Fibroblast of lung (primary cell): ENCODE measurements around the gene PLN. TPM values are rescaled to one million over a fixed set of nuclear protein-coding genes. Genes with fewer than 3 reads are reported as not detected.

ENCODE experiments used
- DNase-seq, 2 donors: peaks; one replicate each; pipeline versions ENCODE4 v3.0.0 to v3.0.0-alpha.2; 2010; ENCODE audit warnings: low read depth in 2 of 2
- H2AFZ ChIP-seq: 2 replicates; pipeline ENCODE4 v1.5.1; 2012; ENCODE audit warnings: low read length, control low read depth, inconsistent platforms
- H3K27ac ChIP-seq: 2 replicates; pipeline ENCODE4 v1.5.1; 2011; ENCODE audit warnings: low read length, control low read depth; ENCODE audit not compliant: insufficient read depth
- H3K27me3 ChIP-seq: 2 replicates; pipeline ENCODE4 v1.5.1; 2011; ENCODE audit warnings: mild to moderate bottlenecking, low read length; ENCODE audit not compliant: control insufficient read depth, insufficient read depth
- H3K36me3 ChIP-seq: 2 replicates; pipeline ENCODE4 v1.5.1; 2011; ENCODE audit warnings: low read length; ENCODE audit not compliant: control insufficient read depth, insufficient read depth
- H3K4me1 ChIP-seq: 2 replicates; pipeline ENCODE4 v1.5.1; 2011; ENCODE audit warnings: low read length; ENCODE audit not compliant: control insufficient read depth, insufficient read depth; ENCODE audit errors: extremely low read depth
- H3K4me2 ChIP-seq: 2 replicates; pipeline ENCODE4 v1.5.1; 2011; ENCODE audit warnings: low read length, control low read depth; ENCODE audit not compliant: insufficient read depth; ENCODE audit errors: extremely low read depth
- H3K4me3 ChIP-seq, 4 experiments: fragments of 200-600 bp in 1 of 4; sonication (generic) in 1 of 4; replicated peaks in 1 of 4; 2 replicates each; pipeline ENCODE4 v1.5.1; 2011 to 2016; ENCODE audit warnings: low read length in 4 of 4, low read depth in 3 of 4, mild to moderate bottlenecking in 3 of 4, control low read depth in 2 of 4, inconsistent platforms in 1 of 4, mixed read lengths in 1 of 4; ENCODE audit not compliant: insufficient read depth in 1 of 4; ENCODE audit errors: control extremely low read depth in 1 of 4
- H3K79me2 ChIP-seq: 2 replicates; pipeline ENCODE4 v1.5.1; 2012; ENCODE audit warnings: mild to moderate bottlenecking, low read length, inconsistent platforms; ENCODE audit not compliant: control insufficient read depth, insufficient read depth
- H3K9ac ChIP-seq: 2 replicates; pipeline ENCODE4 v1.5.1; 2011; ENCODE audit warnings: mild to moderate bottlenecking, low read length, control low read depth; ENCODE audit not compliant: insufficient read depth
- H3K9me3 ChIP-seq: 2 replicates; pipeline ENCODE4 v1.5.1; 2012; ENCODE audit warnings: low read depth, low read length; ENCODE audit not compliant: control insufficient read depth, insufficient read depth
- H4K20me1 ChIP-seq: 2 replicates; pipeline ENCODE4 v1.5.1; 2011; ENCODE audit warnings: low read length; ENCODE audit not compliant: control insufficient read depth, insufficient read depth; ENCODE audit errors: extremely low read depth
- CTCF ChIP-seq, 2 donors: IDR thresholded peaks in 1 of 2; conservative IDR thresholded peaks in 1 of 2; 1 replicate in 1 of 2; 2 replicates in 1 of 2; pipeline ENCODE4 v1.5.1; 2011 to 2012; ENCODE audit warnings: low read length in 2 of 2, control low read depth in 1 of 2, inconsistent platforms in 1 of 2, low read depth in 1 of 2, mild to moderate bottlenecking in 1 of 2
- EZH2 ChIP-seq: IDR thresholded peaks from 2 replicates; pipeline ENCODE4 v1.5.1; 2012; ENCODE audit warnings: low read length, control low read depth, mild to moderate bottlenecking; ENCODE audit errors: missing control alignments
- polyA plus RNA-seq, 2 donors: library from polyadenylated mRNA; depleted of rRNA in 1 of 2; stranded (reverse) in 1 of 2; unstranded in 1 of 2; fragments of >200 nt; gene quantifications; 2 replicates each; pipeline ENCODE4 v1.2.1, GENCODE V29; 2011 to 2012; ENCODE audit warnings: missing spikeins in 1 of 2
- total RNA-seq: library from RNA; depleted of rRNA; stranded (reverse); fragments of >200 nt; gene quantifications from 2 replicates; pipeline ENCODE4 v1.2.1, GENCODE V29; 2014

Gene PLN
- total and polyA plus RNA-seq, 2 donors (not counting 1 experiment from before 2014, with no cell fraction given) = 1.3 to 2.0 TPM

GRCh38 chr6:118501765-118502164 lies 46.3 kb upstream of the PLN start:
- no peak overlapping the region for H3K4me3 ChIP-seq
- DNase-seq = no peak
- no peaks in the 10 kb centered on the region for H3K79me2 ChIP-seq
- no peak overlapping the region for H3K9ac ChIP-seq
- H2AFZ ChIP-seq = no peak overlapping the region
- no peaks in the 10 kb centered on the region for H4K20me1 ChIP-seq
- H3K27me3 ChIP-seq = no peaks in the 10 kb centered on the region
- no peak overlapping the region for H3K4me2 ChIP-seq
- H3K27ac ChIP-seq = no peak overlapping the region
- no peaks in the 10 kb centered on the region for H3K4me1 ChIP-seq
- no peaks in the 10 kb centered on the region for H3K36me3 ChIP-seq
- H3K9me3 ChIP-seq = no peaks in the 10 kb centered on the region
- TF ChIP-seq EZH2 = no peak
- no peak for TF ChIP-seq CTCF (conservative IDR thresholded peaks at IDR 0.05 in 1 of 2, IDR thresholded peaks at IDR 0.05 in 1 of 2; ENCODE audit: low read depth in 1 of 2, low read length in 2 of 2)

GRCh38 chr6:118502169-118502568 lies 45.9 kb upstream of the PLN start:
- Histone ChIP-seq H3K27ac (no peak overlapping the region), H3K4me1 (no peaks in the 10 kb centered on the region), H3K4me3 (no peak overlapping the region), H3K27me3 (no peaks in the 10 kb centered on the region), H3K36me3 (no peaks in the 10 kb centered on the region), H2AFZ (no peak overlapping the region), H3K4me2 (no peak overlapping the region), H3K79me2 (no peaks in the 10 kb centered on the region), H3K9me3 (no peaks in the 10 kb centered on the region), H3K9ac (no peak overlapping the region), H4K20me1 (no peaks in the 10 kb centered on the region)
- TF ChIP-seq CTCF (conservative IDR thresholded peaks at IDR 0.05 in 1 of 2, IDR thresholded peaks at IDR 0.05 in 1 of 2; ENCODE audit: low read depth in 1 of 2, low read length in 2 of 2) = no peak
- TF ChIP-seq EZH2 = no peak
- no peak for DNase-seq

GRCh38 chr6:118504611-118505010 lies 43.5 kb upstream of the PLN start:
- no peaks in the 10 kb centered on the region for H4K20me1 ChIP-seq
- no peaks in the 10 kb centered on the region for H3K79me2 ChIP-seq
- H3K4me3 ChIP-seq = no peak overlapping the region
- TF ChIP-seq EZH2 (no peak), CTCF (conservative IDR thresholded peaks at IDR 0.05 in 1 of 2, IDR thresholded peaks at IDR 0.05 in 1 of 2; ENCODE audit: low read depth in 1 of 2, low read length in 2 of 2) (no peak)
- H3K27ac ChIP-seq = no peak overlapping the region
- no peak overlapping the region for H3K4me2 ChIP-seq
- H3K9ac ChIP-seq = no peak overlapping the region
- H2AFZ ChIP-seq = no peak overlapping the region
- no peak for DNase-seq
- H3K36me3 ChIP-seq = no peaks in the 10 kb centered on the region
- no peaks in the 10 kb centered on the region for H3K9me3 ChIP-seq
- H3K4me1 ChIP-seq = no peaks in the 10 kb centered on the region
- no peaks in the 10 kb centered on the region for H3K27me3 ChIP-seq
